ENCODE measurements around the gene KLHL15.
"Not testable (repeated sequence)": the region's sequence is repeated elsewhere in the genome, so short reads cannot be mapped to it uniquely, and the experiment has no call there.

KLHL15 gene

GRCh38 chrX:24017674-24018073 is 9.3 kb downstream of the KLHL15 start:
- no peak for DNase-seq

- DNase-seq, result no peak
Measured at GRCh38 chrX:24014388-24015018, 12.5 kb downstream of the KLHL15 start.

- no peak for DNase-seq
Measured at GRCh38 chrX:24012266-24012665, 14.7 kb downstream of the KLHL15 start.

- DNase-seq, result no peak
Measured at GRCh38 chrX:24005867-24006266, 21.1 kb downstream of the KLHL15 start.

GRCh38 chrX:24005028-24005427 is 22.0 kb downstream of the KLHL15 start:
- DNase-seq, result no peak

GRCh38 chrX:24002792-24003191 is 24.2 kb downstream of the KLHL15 start:
- no peak for DNase-seq

GRCh38 chrX:24002167-24002566 is 24.8 kb downstream of the KLHL15 start:
- DNase-seq, result no peak

GRCh38 chrX:23999671-24000070 is 27.3 kb downstream of the KLHL15 start:
- no peak for DNase-seq

- no peak for DNase-seq
Measured at GRCh38 chrX:23993012-23993633, 33.9 kb downstream of the KLHL15 start.

GRCh38 chrX:23992431-23992830 is 34.6 kb downstream of the KLHL15 start:
- no peak for DNase-seq

GRCh38 chrX:23990455-23990854 is 36.5 kb downstream of the KLHL15 start:
- no peak for DNase-seq

- DNase-seq, result no peak
Measured at GRCh38 chrX:23989689-23990088, 37.3 kb downstream of the KLHL15 start.

- no peak for DNase-seq
Measured at GRCh38 chrX:23982891-23983290, 44.1 kb downstream of the KLHL15 start.

GRCh38 chrX:23981711-23982110 is 45.3 kb downstream of the KLHL15 start:
- no peak for DNase-seq

- no peak for DNase-seq
Measured at GRCh38 chrX:23981222-23981621, 45.8 kb downstream of the KLHL15 start.

GRCh38 chrX:23980011-23980441 is 47.0 kb downstream of the KLHL15 start:
- DNase-seq, result no peak

GRCh38 chrX:23978491-23978890 is 48.5 kb downstream of the KLHL15 start:
- no peak for DNase-seq

GRCh38 chrX:23965630-23966029 is 61.4 kb downstream of the KLHL15 start:
- not testable (repeated sequence) for DNase-seq

GRCh38 chrX:23964191-23964590 is 62.8 kb downstream of the KLHL15 start:
- no peak for DNase-seq

GRCh38 chrX:23959781-23960180 is 67.2 kb downstream of the KLHL15 start:
- DNase-seq, result no peak

GRCh38 chrX:23954396-23954795 is 72.6 kb downstream of the KLHL15 start:
- no peak for DNase-seq

- DNase-seq, result no peak
Measured at GRCh38 chrX:23953908-23954269, 73.1 kb downstream of the KLHL15 start.

GRCh38 chrX:23952984-23953907 is 73.7 kb downstream of the KLHL15 start:
- DNase-seq, result no peak

- no peak for DNase-seq
Measured at GRCh38 chrX:23952391-23952790, 74.6 kb downstream of the KLHL15 start.
